BE2C (cell line): ENCODE data around the gene ST6GALNAC3. TPM values are rescaled to one million over a fixed set of nuclear protein-coding genes. Genes with fewer than 3 reads are reported as not detected.

Experiments used
- DNase-seq: peaks from one replicate; pipeline ENCODE4 v3.0.0-alpha.2; 2020
- H3K27me3 ChIP-seq: fragments of 250-450 bp; sonication (Bioruptor Pico); 2 replicates; pipeline ENCODE4 v1.5.1; 2020; ENCODE audit warnings: mild to moderate bottlenecking
- H3K36me3 ChIP-seq: fragments of 250-450 bp; sonication (Bioruptor Pico); 2 replicates; pipeline ENCODE4 v1.5.1; 2020; ENCODE audit warnings: mild to moderate bottlenecking
- H3K4me1 ChIP-seq: fragments of 250-450 bp; sonication (Bioruptor Pico); 2 replicates; pipeline ENCODE4 v1.5.1; 2020
- H3K4me3 ChIP-seq: 2 replicates; pipeline ENCODE4 v1.5.1; 2011; ENCODE audit warnings: low read depth, low read length
- H3K9me3 ChIP-seq: fragments of 250-450 bp; sonication (Bioruptor Pico); 2 replicates; pipeline ENCODE4 v1.5.1; 2020
- CTCF ChIP-seq: IDR thresholded peaks from 2 replicates; pipeline ENCODE4 v1.5.1; 2012; ENCODE audit warnings: mild to moderate bottlenecking, low read depth, low read length
- polyA plus RNA-seq: library from polyadenylated mRNA; unstranded; fragments of >200 nt; gene quantifications from one replicate; pipeline ENCODE4 v1.2.1, GENCODE V29; 2012; ENCODE audit warnings: low read depth, missing spikeins; ENCODE audit not compliant: insufficient read length, insufficient read depth

Gene ST6GALNAC3
- polyA plus RNA-seq: 1.4 TPM

- peak; percentile 79 for DNase-seq
- Histone ChIP-seq H3K4me1 (no peaks in the 10 kb centered on the region; the same call in 1 of the 2 replicates), H3K27me3 (no peaks in the 10 kb centered on the region)
Observed at GRCh38 chr1:76074321-76075187, at the start of gene ST6GALNAC3. Gene ST6GALNAC3 (plus strand): TSS chr1:76074746.

GRCh38 chr1:76027341-76027740, 47.2 kb upstream of the ST6GALNAC3 start:
- no peaks in the 10 kb centered on the region for H3K9me3 ChIP-seq
- H3K4me3 ChIP-seq: no peak overlapping the region
- DNase-seq: no peak
- no peaks in the 10 kb centered on the region for H3K36me3 ChIP-seq
- no peak for TF ChIP-seq CTCF
- no peaks in the 10 kb centered on the region for H3K4me1 ChIP-seq
- H3K27me3 ChIP-seq: no peaks in the 10 kb centered on the region

More at GRCh38 chr1:76074321-76075187, at the start of gene ST6GALNAC3:
- no peaks in the 10 kb centered on the region for H3K36me3 ChIP-seq
- no peak for TF ChIP-seq CTCF
- peak within 1 kb of the TSS; percentile 73 for H3K4me3 ChIP-seq
- no peaks in the 10 kb centered on the region for H3K9me3 ChIP-seq

GRCh38 chr1:76029331-76029730, 45.2 kb upstream of the ST6GALNAC3 start:
- no peaks in the 10 kb centered on the region for H3K9me3 ChIP-seq
- H3K4me1 ChIP-seq: no peaks in the 10 kb centered on the region
- H3K4me3 ChIP-seq: no peak overlapping the region
- no peak for TF ChIP-seq CTCF
- H3K27me3 ChIP-seq: no peaks in the 10 kb centered on the region
- no peaks in the 10 kb centered on the region for H3K36me3 ChIP-seq
- DNase-seq: no peak

GRCh38 chr1:76031496-76031895, 43.0 kb upstream of the ST6GALNAC3 start:
- no peaks in the 10 kb centered on the region for H3K27me3 ChIP-seq
- TF ChIP-seq CTCF: no peak
- H3K9me3 ChIP-seq: no peaks in the 10 kb centered on the region
- DNase-seq: no peak
- no peaks in the 10 kb centered on the region for H3K4me1 ChIP-seq
- H3K36me3 ChIP-seq: no peaks in the 10 kb centered on the region
- no peak overlapping the region for H3K4me3 ChIP-seq

GRCh38 chr1:76033800-76034475, 40.6 kb upstream of the ST6GALNAC3 start:
- no peak for TF ChIP-seq CTCF
- no peak for DNase-seq
- no peaks in the 10 kb centered on the region for H3K9me3 ChIP-seq
- H3K36me3 ChIP-seq: no peaks in the 10 kb centered on the region
- no peak overlapping the region for H3K4me3 ChIP-seq
- H3K4me1 ChIP-seq: no peaks in the 10 kb centered on the region
- no peaks in the 10 kb centered on the region for H3K27me3 ChIP-seq

GRCh38 chr1:76035053-76035452, 39.5 kb upstream of the ST6GALNAC3 start:
- Histone ChIP-seq H3K4me1 (no peaks in the 10 kb centered on the region), H3K27me3 (no peaks in the 10 kb centered on the region), H3K9me3 (no peaks in the 10 kb centered on the region), H3K36me3 (no peaks in the 10 kb centered on the region), H3K4me3 (no peak overlapping the region)
- peak; percentile 8 for DNase-seq
- peak; percentile 52 for TF ChIP-seq CTCF
